A375 (cell line): ENCODE results near the gene TMEM208. TPM values are rescaled to one million over a fixed set of nuclear protein-coding genes. Genes with fewer than 3 reads are reported as not detected.

ENCODE experiments used
- small RNA-seq: library from RNA; depleted of rRNA; stranded (forward); fragments of <200 nt; gene quantifications from one replicate; pipeline ENCODE3, GENCODE V24; 2014
- total RNA-seq: library from RNA; depleted of rRNA; stranded (reverse); fragments of >200 nt; shearing (Covaris generic); gene quantifications from 2 replicates; pipeline ENCODE4 v1.2.3, GENCODE V29; 2014; rRNA removed

Gene TMEM208
- 56.0 and 80.0 TPM in 2 replicates for total RNA-seq

GRCh38 chr16:67226804-67227566, at the start of gene TMEM208:
TMEM208 (plus strand) TSS chr16:67227130; CDS start chr16:67227219, 89 bp downstream.

DNA sequence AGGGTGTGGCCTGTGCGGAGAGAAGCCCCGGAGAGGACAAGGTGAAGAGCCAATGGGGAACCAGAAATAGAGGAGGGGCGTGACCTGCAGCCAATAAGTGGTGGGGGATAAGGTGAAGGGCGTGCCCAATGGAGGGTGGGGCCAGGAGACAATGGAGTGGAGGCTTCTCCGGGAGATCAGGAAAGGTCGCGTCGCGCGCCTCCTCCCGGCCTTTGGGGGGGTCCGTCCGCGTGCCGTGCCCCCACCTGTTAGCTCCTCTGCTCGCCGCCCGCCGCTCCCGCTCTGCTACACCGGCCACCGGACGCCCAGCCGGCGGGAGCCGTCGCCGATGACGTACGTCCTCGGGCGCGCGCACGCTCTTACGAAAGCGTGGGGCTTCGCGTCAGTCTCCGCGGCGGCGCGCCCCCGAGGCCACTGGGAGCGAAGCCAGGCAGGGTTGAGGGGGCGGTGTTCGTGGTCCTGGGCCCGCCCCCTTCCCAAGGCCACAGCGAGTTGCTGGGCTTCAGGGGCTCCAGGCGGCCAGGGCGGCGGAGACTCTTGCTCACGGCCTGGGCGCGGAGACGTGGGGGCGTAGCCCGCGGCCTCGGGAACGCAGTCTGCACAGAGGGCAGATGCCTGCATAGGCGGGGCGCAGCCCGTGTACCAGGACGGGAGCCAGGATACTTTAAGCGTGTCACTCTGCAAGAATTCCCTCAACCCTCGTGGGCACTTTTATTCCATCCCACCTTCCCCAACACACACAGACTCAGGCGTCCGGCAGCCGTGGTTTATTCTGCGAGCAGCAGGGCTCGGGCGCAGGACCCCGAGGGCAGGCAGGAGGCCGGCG, 43.1 kb upstream of the TMEM208 start, which contains the start of gene MATCAP1:
MATCAP1 (minus strand) TSS at position 337 of the 826 bp plus-strand sequence. CDS start 3,353 bp downstream, outside the sequence.

GRCh38 chr16:67190041-67190440, 36.9 kb upstream of the TMEM208 start, which contains the start of gene EXOC3L1:
EXOC3L1 (minus strand) TSS chr16:67190136; CDS start chr16:67189676, 460 bp downstream.

GRCh38 chr16:67191995-67192681, 34.8 kb upstream of the TMEM208 start, which contains the start of gene E2F4:
E2F4 (plus strand) TSS chr16:67192155; CDS start chr16:67192228, 73 bp downstream.

DNA sequence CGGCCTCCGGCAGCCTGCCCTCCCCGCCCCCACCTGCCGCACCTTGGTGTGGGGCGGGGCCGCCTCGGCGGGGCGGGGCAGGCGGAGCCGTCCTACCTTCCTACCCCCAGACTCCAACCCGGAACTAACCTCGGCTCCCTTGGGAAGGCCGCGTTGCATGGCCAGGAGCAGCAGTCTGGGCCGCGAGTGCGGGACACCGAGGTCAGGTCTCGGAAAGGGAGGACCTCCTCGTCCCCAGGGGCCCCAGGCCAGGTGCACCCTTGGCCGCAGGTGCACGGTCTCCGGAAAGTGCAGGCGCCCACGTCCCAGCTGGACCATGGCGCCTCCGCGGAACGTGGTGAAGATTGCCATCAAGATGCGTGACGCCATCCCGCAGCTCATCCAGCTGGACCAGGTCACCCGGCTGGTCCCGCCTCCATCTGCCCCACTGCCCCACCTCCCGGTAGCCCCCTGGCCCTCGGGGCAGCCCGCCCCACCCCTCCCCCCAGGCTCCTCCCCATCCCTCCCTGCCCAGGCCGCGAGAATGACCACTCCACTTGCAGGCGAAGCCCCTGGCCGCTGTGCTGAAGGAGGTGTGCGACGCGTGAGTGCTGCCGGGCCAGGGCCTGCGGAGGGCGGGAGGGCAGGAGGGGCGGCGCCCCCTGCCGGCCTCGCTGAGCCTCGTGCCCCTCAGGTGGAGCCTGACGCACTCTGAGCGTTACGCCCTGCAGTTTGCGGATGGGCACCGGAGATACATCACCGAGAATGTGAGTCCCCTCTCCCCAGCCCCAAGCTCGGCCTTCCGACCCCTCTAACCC, 27.7 kb upstream of the TMEM208 start, which contains the start of gene ELMO3:
ELMO3 (plus strand) TSS at position 121 of the 797 bp plus-strand sequence; CDS start at position 317, 196 bp downstream.

DNA sequence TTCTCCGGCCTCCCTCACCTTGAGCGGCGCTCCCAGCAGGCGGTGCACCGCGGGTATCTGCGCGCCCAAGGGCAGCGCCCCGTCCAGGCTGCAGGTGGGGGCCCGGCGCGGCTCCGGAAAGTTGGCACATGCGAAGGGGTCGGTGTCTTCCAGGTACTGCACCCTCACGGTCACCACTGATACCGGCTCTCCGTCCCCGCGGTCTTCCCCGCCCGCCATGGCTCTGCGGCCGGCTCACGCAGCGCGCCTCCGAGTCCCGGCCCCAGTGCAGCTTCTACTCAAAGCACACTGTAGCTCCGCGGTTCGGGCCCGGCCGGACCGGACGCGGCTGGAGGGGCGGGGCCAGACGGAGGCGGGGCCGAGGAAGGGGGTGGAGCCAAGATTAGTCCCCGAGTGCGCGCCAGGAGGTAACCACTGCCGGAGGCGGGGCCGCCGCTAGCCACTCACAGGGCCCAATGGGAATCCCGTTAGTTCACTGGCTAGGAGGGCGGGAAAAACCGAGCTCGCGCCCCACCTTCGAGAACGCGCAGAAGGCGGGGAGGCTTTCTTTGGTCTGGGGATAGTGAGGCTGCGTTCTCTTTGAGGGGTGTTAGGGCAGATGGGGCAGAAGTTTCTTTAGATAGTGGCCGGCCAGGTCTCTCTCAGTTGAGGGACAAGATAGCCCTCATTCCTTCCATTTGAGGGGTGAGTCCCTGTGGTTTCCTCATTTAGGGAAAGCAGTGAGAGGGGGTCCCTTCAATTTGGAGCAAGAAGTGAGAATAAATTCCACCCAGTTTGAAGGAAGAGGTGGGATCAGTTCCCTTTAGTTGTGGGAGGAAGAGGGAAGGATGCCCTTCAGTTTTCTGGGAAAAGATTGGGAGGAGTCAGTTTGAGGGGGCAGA, 20.5 kb downstream of the TMEM208 start, which contains the start of gene FHOD1:
FHOD1 (minus strand) TSS at position 290 of the 881 bp plus-strand sequence; CDS start at position 219, 71 bp downstream.

DNA sequence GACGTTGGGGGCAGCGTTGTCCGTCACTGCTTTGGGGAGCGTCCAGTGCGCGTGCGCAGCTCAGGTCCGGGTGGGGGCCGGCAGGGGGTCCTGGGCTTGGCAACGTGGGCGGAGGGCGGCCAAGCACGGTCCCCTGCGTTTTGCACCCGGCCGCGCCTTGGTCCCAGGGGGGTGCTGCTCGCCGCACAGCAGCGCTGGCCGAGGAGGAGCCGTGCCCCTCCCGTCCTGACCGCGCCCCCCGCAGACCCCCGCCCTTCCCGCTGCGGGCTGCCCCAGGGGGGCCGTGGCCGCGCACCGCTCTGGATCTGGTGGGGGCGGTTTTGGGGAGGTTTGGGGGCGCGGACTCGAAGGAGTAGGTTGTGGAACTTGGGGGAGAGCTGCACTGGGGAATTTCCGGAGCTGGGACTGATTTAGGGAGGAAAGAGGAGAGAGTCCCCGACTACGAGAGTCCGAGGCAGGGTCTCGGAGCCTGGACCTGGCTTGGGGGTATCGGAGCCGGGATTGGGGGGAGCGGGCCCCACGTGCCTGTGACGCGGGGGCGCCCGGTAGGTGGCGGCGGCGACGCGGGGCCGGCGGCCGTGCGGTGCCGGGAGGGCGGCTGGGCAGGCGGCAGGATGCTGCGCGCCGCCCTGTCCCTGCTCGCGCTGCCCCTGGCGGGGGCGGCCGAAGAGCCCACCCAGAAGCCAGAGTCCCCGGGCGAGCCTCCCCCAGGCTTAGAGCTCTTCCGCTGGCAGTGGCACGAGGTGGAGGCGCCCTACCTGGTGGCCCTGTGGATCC, 21.7 kb downstream of the TMEM208 start, which contains the start of gene SLC9A5:
SLC9A5 (plus strand) TSS at position 579 of the 777 bp plus-strand sequence; CDS start at position 615, 36 bp downstream.

Small RNA genes within 50 kb of the gene (small RNA-seq; reads per million reads assigned to genes)
- gene MIR328: 0.33 reads per million

Other genes starting within 250 kb of the TMEM208 start
- 0.72 TPM in 1 of 2 replicates, not detected in the other for gene CES4A, start 238.5 kb upstream of the TMEM208 start, total RNA-seq
- 123 and 128 TPM in 2 replicates for gene CBFB, start 198.0 kb upstream of the TMEM208 start, total RNA-seq
- gene PHAF1, start 117.2 kb upstream of the TMEM208 start, total RNA-seq: 8.0 and 10.1 TPM in 2 replicates
- 0.42 and 0.45 TPM in 2 replicates for gene B3GNT9, start 76.1 kb upstream of the TMEM208 start, total RNA-seq
- gene TRADD, start 67.2 kb upstream of the TMEM208 start, total RNA-seq: 9.9 and 11.5 TPM in 2 replicates
- 9.3 and 17.5 TPM in 2 replicates for gene FBXL8, start 67.2 kb upstream of the TMEM208 start, total RNA-seq
- gene HSF4, start 62.4 kb upstream of the TMEM208 start, total RNA-seq: 16.1 and 23.6 TPM in 2 replicates
- gene NOL3, start 56.6 kb upstream of the TMEM208 start, total RNA-seq: 35.3 and 38.1 TPM in 2 replicates
- gene MATCAP1, start 43.2 kb upstream of the TMEM208 start, total RNA-seq: 24.4 and 25.3 TPM in 2 replicates
- gene EXOC3L1, start 37.0 kb upstream of the TMEM208 start, total RNA-seq: 0.13 TPM in 1 of 2 replicates, not detected in the other
- gene E2F4, start 35.0 kb upstream of the TMEM208 start, total RNA-seq: 175 and 180 TPM in 2 replicates
- gene ELMO3, start 28.0 kb upstream of the TMEM208 start, total RNA-seq: 1.6 and 3.5 TPM in 2 replicates
- gene FHOD1, start 20.4 kb downstream of the TMEM208 start, total RNA-seq: 46.7 and 52.4 TPM in 2 replicates
- gene SLC9A5, start 21.8 kb downstream of the TMEM208 start, total RNA-seq: 2.5 and 2.9 TPM in 2 replicates
- gene PLEKHG4, start 52.4 kb downstream of the TMEM208 start, total RNA-seq: 23.7 and 26.2 TPM in 2 replicates
- gene KCTD19, start 99.6 kb downstream of the TMEM208 start, total RNA-seq: not detected in 2 replicates
- gene LRRC36, start 99.7 kb downstream of the TMEM208 start, total RNA-seq: not detected in 2 replicates
- 0.64 and 1.7 TPM in 2 replicates for gene TPPP3, start 166.4 kb downstream of the TMEM208 start, total RNA-seq
- 1.4 TPM in 1 of 2 replicates, not detected in the other for gene ZDHHC1, start 189.3 kb downstream of the TMEM208 start, total RNA-seq
- 1.1 TPM in 1 of 2 replicates, not detected in the other for gene HSD11B2, start 204.0 kb downstream of the TMEM208 start, total RNA-seq